Testis (tissue), 2 donors: ENCODE data around the gene SLC7A6.

Source experiments
- POLR2A ChIP-seq: fragments of 450-650 bp; IDR thresholded peaks from one replicate; pipeline ENCODE4 v1.6.1; 2017; ENCODE audit warnings: antibody characterized with exemption, mild to moderate bottlenecking, moderate library complexity
- TF ChIP-seq, protein P1 (sequence below), 3 experiments: fragments of 450-650 bp in 2 of 3; fragments of 200-600 bp in 1 of 3; sonication (generic) in 1 of 3; IDR thresholded peaks; one replicate each; pipeline ENCODE4 v1.5.1; 2016 to 2019; ENCODE audit warnings: antibody characterized with exemption in 3 of 3, mild to moderate bottlenecking in 2 of 3, moderate library complexity in 1 of 3

DNA sequence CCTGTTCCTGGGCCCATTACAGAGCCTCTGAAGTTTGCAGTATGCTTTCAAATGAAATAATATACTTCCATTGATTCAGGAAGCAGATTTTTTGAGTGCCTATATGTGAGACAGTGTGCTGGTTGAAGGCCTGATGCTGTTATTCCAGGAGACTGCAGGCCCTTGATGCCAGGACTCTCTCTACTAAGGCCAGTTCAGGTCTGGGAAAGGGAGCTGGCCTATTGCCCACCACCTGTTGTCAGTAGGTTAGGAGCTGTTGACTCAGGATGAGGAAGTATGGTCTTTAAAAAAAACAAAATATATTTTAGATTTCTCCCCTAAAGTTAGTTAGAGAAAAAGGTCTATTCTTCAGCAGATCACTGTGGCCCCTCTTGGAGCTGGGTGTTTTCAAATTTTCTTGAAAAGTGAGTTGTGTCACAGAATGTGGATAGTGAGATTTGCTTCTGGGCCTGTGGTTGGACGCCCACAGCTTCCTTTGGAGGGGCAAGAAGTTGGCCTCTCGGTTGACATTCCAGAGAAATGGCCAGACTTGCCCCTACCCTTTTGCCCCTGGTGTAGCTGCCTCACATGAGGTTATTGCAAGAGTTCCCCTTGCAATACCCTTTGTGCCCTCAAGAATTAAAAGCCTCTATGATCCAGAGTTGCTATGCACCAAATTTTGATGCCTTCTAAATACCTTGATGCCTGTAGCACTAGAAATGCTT, 36.3 kb upstream of the SLC7A6 start:
- TF ChIP-seq, protein P1, sequence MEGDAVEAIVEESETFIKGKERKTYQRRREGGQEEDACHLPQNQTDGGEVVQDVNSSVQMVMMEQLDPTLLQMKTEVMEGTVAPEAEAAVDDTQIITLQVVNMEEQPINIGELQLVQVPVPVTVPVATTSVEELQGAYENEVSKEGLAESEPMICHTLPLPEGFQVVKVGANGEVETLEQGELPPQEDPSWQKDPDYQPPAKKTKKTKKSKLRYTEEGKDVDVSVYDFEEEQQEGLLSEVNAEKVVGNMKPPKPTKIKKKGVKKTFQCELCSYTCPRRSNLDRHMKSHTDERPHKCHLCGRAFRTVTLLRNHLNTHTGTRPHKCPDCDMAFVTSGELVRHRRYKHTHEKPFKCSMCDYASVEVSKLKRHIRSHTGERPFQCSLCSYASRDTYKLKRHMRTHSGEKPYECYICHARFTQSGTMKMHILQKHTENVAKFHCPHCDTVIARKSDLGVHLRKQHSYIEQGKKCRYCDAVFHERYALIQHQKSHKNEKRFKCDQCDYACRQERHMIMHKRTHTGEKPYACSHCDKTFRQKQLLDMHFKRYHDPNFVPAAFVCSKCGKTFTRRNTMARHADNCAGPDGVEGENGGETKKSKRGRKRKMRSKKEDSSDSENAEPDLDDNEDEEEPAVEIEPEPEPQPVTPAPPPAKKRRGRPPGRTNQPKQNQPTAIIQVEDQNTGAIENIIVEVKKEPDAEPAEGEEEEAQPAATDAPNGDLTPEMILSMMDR (IDR thresholded peaks at IDR 0.05), result no peak
- TF ChIP-seq POLR2A, result no peak
